Endodermal cell (in vitro differentiated cells): Measurements from ENCODE around the gene BTBD2. TPM values are rescaled to one million over a fixed set of nuclear protein-coding genes. Genes with fewer than 3 reads are reported as not detected.

Source experiments
- DNase-seq: peaks from one replicate; pipeline ENCODE4 v3.0.0-alpha.2; 2017
- H3K27ac ChIP-seq: 2 replicates; pipeline ENCODE4 v1.5.1; 2013; ENCODE audit warnings: mild to moderate bottlenecking, low read depth, low read length, moderate library complexity
- H3K27me3 ChIP-seq: 2 replicates; pipeline ENCODE4 v1.6.1; 2013; ENCODE audit warnings: mild to moderate bottlenecking, low read length, moderate library complexity; ENCODE audit not compliant: insufficient read depth, control insufficient read depth, poor library complexity, severe bottlenecking
- H3K36me3 ChIP-seq: 2 replicates; pipeline ENCODE4 v1.7.0; 2013; ENCODE audit warnings: mild to moderate bottlenecking, low read length, moderate library complexity; ENCODE audit not compliant: control insufficient read depth, insufficient read depth
- H3K4me1 ChIP-seq: one replicate; pipeline ENCODE4 v1.7.0; 2013; ENCODE audit warnings: low read length; ENCODE audit not compliant: control insufficient read depth, insufficient read depth
- H3K4me3 ChIP-seq: 2 replicates; pipeline ENCODE4 v1.5.1; 2013; ENCODE audit warnings: mild to moderate bottlenecking, low read length, moderate library complexity
- H3K9ac ChIP-seq: 2 replicates; pipeline ENCODE4 v1.6.1; 2013; ENCODE audit warnings: mild to moderate bottlenecking, low read length, moderate library complexity; ENCODE audit not compliant: poor library complexity, severe bottlenecking; ENCODE audit errors: extremely low read depth
- H3K9me3 ChIP-seq: 2 replicates; pipeline ENCODE4 v1.6.1; 2013; ENCODE audit warnings: mild to moderate bottlenecking, low read length, moderate library complexity; ENCODE audit not compliant: control insufficient read depth
- H3K27ac Mint-ChIP-seq: 2 replicates; pipeline ENCODE4 v1.8.0; 2020; ENCODE audit warnings: mixed read lengths
- H3K27me3 Mint-ChIP-seq: 2 replicates; pipeline ENCODE4 v1.8.0; 2021; ENCODE audit warnings: mild to moderate bottlenecking, mixed read lengths; ENCODE audit not compliant: insufficient read depth
- H3K36me3 Mint-ChIP-seq: 2 replicates; pipeline ENCODE4 v1.8.0; 2020; ENCODE audit warnings: low read depth, mixed read lengths
- H3K4me1 Mint-ChIP-seq: 2 replicates; pipeline ENCODE4 v1.8.0; 2020; ENCODE audit warnings: mixed read lengths
- H3K4me3 Mint-ChIP-seq: 2 replicates; pipeline ENCODE4 v1.8.0; 2020; ENCODE audit warnings: mild to moderate bottlenecking, moderate library complexity, mixed read lengths
- H3K9me3 Mint-ChIP-seq: 2 replicates; pipeline ENCODE4 v1.8.0; 2020; ENCODE audit warnings: mild to moderate bottlenecking, mixed read lengths
- CTCF ChIP-seq: fragments of 200-600 bp; sonication (generic); conservative IDR thresholded peaks from 2 replicates; pipeline ENCODE4 v1.5.0; 2021; ENCODE audit warnings: antibody characterized with exemption, mild to moderate bottlenecking
- WGBS, 2 experiments: methylation state at CpG; one replicate each; pipeline versions ENCODE4 v1.1.5 to v1.1.7; 2013; ENCODE audit warnings: missing lambda C conversion rate in 2 of 2, mixed read lengths in 1 of 2; ENCODE audit not compliant: insufficient coverage in 1 of 2, insufficient read length in 1 of 2; 5-methylcytosine and 5-hydroxymethylcytosine counted together
- total RNA-seq, 2 donors: library from RNA; stranded (reverse); fragmentation: NEBNext Ultra II Directional in 1 of 2; extraction: Animal tissue kit (Norgen Biotek cat#: 25700) in 1 of 2; gene quantifications; 2 replicates in 1 of 2; 3 replicates in 1 of 2; pipeline ENCODE4 v1.2.1, GENCODE V29; 2021

BTBD2 gene
- total RNA-seq, 2 donors from 2014 or later: 107 to 112 TPM

GRCh38 chr19:1987197-1988187, 28.0 kb downstream of the BTBD2 start:
- WGBS, 2 experiments: 93 to 97% methylated on average over 20 to 36 of the region's 42 CpGs

DNA sequence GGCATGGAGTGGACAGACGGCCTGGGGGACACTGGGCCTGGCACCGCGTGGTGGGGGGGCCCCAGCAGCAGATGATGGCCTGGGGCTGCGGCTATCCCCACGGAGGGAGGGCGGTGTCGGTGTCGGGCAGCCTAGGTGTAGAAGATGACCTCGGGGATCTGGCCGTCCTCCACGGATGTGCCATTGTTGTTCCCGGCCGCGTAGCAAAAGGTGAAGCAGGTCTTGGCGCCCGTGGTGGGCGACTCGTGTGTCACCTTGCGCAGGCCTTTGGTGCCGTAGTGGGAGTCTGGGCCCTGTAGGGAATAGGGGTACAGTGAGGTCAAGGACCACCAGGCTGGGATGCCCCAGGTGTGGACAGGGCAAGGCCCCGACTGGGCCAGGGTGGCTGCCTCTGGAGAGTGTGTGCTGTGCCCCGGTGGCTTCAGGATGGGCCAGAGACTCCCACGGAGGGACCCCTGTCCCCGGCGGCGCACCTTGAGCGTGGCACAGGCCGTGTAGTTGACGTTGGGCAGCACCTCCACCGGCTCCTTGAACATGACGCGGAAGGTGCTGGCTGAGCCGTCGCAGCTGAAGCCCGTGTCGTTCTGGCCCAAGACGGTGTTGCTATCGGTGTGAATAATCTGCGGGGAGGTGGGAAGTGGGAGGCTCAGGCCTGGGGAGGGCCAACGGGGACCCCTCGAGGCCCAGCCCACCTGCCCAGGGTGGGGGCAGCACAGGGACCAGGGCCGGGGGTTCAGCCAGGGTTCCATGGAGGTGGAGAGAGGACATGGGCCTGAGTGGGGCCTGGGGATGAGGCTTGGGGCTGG, 29.0 kb downstream of the BTBD2 start:
- no peaks in the 10 kb centered on the region for H3K27me3 ChIP-seq
- Mint-ChIP-seq H3K4me1 (no peaks in the 10 kb centered on the region), H3K9me3 (no peaks in the 10 kb centered on the region), H3K27me3 (no peaks in the 10 kb centered on the region), H3K27ac (no peak overlapping the region), H3K36me3 (peaks cover 52% of the 10 kb centered on the region), H3K4me3 (no peak overlapping the region)
- H3K4me1 ChIP-seq: no peaks in the 10 kb centered on the region
- peaks cover 46% of the 10 kb centered on the region for H3K36me3 ChIP-seq
- H3K4me3 ChIP-seq: no peak overlapping the region
- H3K9me3 ChIP-seq: no peaks in the 10 kb centered on the region
- peak overlapping the region; percentile 24 for H3K27ac ChIP-seq
- 95 to 97% methylated on average over 31 to 42 of the region's 42 CpGs for WGBS, 2 experiments
- no peak overlapping the region for H3K9ac ChIP-seq
- DNase-seq: no peak
- TF ChIP-seq CTCF: no peak

More at GRCh38 chr19:1987197-1988187, 28.0 kb downstream of the BTBD2 start:
- Mint-ChIP-seq H3K4me1 (no peaks in the 10 kb centered on the region), H3K9me3 (no peaks in the 10 kb centered on the region), H3K4me3 (no peak overlapping the region), H3K27me3 (no peaks in the 10 kb centered on the region), H3K36me3 (peaks cover 52% of the 10 kb centered on the region), H3K27ac (no peak overlapping the region)
- no peaks in the 10 kb centered on the region for H3K4me1 ChIP-seq
- peak overlapping the region; percentile 44 for H3K27ac ChIP-seq
- H3K27me3 ChIP-seq: no peaks in the 10 kb centered on the region
- H3K36me3 ChIP-seq: peaks cover 43% of the 10 kb centered on the region
- no peak overlapping the region for H3K4me3 ChIP-seq
- no peak overlapping the region for H3K9ac ChIP-seq
- H3K9me3 ChIP-seq: no peaks in the 10 kb centered on the region
- TF ChIP-seq CTCF: peak; percentile 31
- peak; percentile 68 for DNase-seq

- DNase-seq: no peak
- no peak overlapping the region for H3K27ac Mint-ChIP-seq
- H3K36me3 ChIP-seq: peaks cover 42% of the 10 kb centered on the region
Measured at GRCh38 chr19:1985588-1986356, 29.7 kb downstream of the BTBD2 start.

More at GRCh38 chr19:1985588-1986356, 29.7 kb downstream of the BTBD2 start:
- H3K27ac ChIP-seq: peak overlapping the region; percentile 44
- H3K27me3 Mint-ChIP-seq: no peaks in the 10 kb centered on the region
- H3K4me1 Mint-ChIP-seq: no peaks in the 10 kb centered on the region
- H3K4me3 Mint-ChIP-seq: no peak overlapping the region
- peaks cover 53% of the 10 kb centered on the region for H3K36me3 Mint-ChIP-seq
- no peaks in the 10 kb centered on the region for H3K9me3 ChIP-seq
- H3K9me3 Mint-ChIP-seq: no peaks in the 10 kb centered on the region
- no peak overlapping the region for H3K4me3 ChIP-seq
- TF ChIP-seq CTCF: no peak
- no peaks in the 10 kb centered on the region for H3K4me1 ChIP-seq
- 96% methylated on average over 39 to 44 of the region's 44 CpGs for WGBS, 2 experiments
- no peaks in the 10 kb centered on the region for H3K27me3 ChIP-seq
- no peak overlapping the region for H3K9ac ChIP-seq
